NB4 (cell line): ENCODE results near the gene ZNF664.

Experiments
- CTCF ChIP-seq: IDR thresholded peaks from one replicate; pipeline ENCODE4 v1.5.1; 2012; ENCODE audit warnings: low read depth, low read length
- POLR2A ChIP-seq: IDR thresholded peaks from 2 replicates; pipeline ENCODE4 v1.6.1; 2011; ENCODE audit warnings: mild to moderate bottlenecking; ENCODE audit not compliant: insufficient read length; ENCODE audit errors: extremely low read depth

GRCh38 chr12:124026755-124027745 lies 54.0 kb downstream of the ZNF664 start:
- TF ChIP-seq CTCF = no peak
- TF ChIP-seq POLR2A = no peak
